Measurements from ENCODE around the gene IL15. TPM values are rescaled to one million over a fixed set of nuclear protein-coding genes. Genes with fewer than 3 reads are reported as not detected.
"Not testable (repeated sequence)": the region's sequence is repeated elsewhere in the genome, so short reads cannot be mapped to it uniquely, and the experiment has no call there.

Gene IL15
- total RNA-seq, 1 donor from 2014 or later: 6.3 TPM

DNA sequence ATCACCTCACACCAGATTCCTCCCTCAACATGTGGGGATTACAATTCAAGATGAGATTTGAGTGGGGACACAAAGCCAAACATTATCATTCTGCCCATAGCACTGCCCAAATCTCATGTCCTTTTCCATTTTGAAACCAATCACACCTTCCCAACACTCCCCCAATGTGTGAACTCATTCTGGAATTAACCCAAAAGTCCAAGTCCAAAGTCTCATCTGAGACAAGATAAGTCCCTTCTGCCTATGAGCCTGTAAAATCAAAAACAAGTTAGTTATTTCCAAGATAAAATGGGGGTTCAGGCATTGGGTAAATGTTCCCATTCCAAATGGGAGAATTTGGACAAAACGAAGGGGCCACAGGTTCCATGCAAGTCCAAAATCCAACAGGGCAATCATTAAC, 54.9 kb downstream of the IL15 start:
- H3K9me3 ChIP-seq (ENCODE audit: control insufficient read depth in 3 of 3, low read length in 3 of 3); H3K9ac ChIP-seq (ENCODE audit: low read depth in 1 of 3, low read length in 3 of 3); H3K27ac ChIP-seq (ENCODE audit: low read depth, low read length); H3K4me3 ChIP-seq (ENCODE audit: low read length in 3 of 3); H3K4me1 ChIP-seq (ENCODE audit: control insufficient read depth in 3 of 3, insufficient read depth in 3 of 3, low read length in 3 of 3); H3K36me3 ChIP-seq (ENCODE audit: control insufficient read depth in 3 of 3, insufficient read depth in 3 of 3, low read length in 3 of 3); H3K27me3 ChIP-seq (ENCODE audit: control insufficient read depth in 3 of 3, insufficient read depth in 3 of 3, low read length in 3 of 3): not testable (repeated sequence)

DNA sequence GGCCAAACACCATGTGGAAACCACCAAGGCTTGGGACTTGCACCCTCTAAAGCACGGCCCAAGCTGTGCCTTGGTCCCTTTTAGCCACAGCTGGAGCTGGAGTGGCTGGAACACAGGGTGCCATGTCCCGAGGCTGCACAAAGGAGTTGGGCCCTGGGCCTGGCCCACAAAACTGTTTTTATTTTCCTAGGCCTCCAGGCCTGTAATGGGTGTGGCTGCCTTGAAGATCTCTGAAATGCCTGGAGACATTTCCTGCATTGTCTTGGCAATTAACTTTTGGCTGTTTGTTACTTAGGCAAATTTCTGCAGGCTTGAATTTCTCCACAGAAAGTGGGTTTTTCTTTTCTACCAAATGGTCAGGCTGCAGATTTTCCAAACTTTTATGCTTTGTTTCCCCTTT, 55.7 kb downstream of the IL15 start:
- Histone ChIP-seq H3K4me3 (ENCODE audit: low read length in 3 of 3) (no peak overlapping the region), H3K4me1 (ENCODE audit: control insufficient read depth in 3 of 3, insufficient read depth in 3 of 3, low read length in 3 of 3) (no peaks in the 10 kb centered on the region)

DNA sequence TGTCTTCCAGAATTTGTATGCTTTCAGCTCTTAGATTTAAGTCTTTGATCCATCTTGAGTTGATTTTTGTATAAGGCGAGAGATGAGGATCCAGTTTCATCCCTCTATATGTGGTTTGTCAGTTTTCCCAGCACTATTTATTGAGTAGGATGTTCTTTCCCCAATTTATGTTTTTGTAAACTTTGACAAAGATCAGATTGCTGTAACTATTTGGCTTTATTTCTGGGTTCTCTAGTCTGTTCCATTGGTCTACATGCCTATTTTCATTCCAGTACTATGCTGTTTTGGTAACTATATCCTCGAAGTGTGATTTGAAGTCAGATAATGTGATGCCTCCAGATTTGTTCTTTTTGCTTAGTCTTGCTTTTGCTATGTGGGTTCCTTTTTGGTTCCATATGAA, 60.7 kb downstream of the IL15 start:
- Histone ChIP-seq H3K27me3 (ENCODE audit: control insufficient read depth in 3 of 3, insufficient read depth in 3 of 3, low read length in 3 of 3) (no peaks in the 10 kb centered on the region), H3K9ac (ENCODE audit: low read depth in 1 of 3, low read length in 3 of 3) (no peak overlapping the region), H3K4me1 (ENCODE audit: control insufficient read depth in 3 of 3, insufficient read depth in 3 of 3, low read length in 3 of 3) (peaks cover 0 to 1% (median 0%) of the 10 kb centered on the region in 3 donors), H3K9me3 (ENCODE audit: control insufficient read depth in 3 of 3, low read length in 3 of 3) (no peaks in the 10 kb centered on the region), H3K36me3 (ENCODE audit: control insufficient read depth in 3 of 3, insufficient read depth in 3 of 3, low read length in 3 of 3) (no peaks in the 10 kb centered on the region), H3K4me3 (ENCODE audit: low read length in 3 of 3) (no peak overlapping the region), H3K27ac (ENCODE audit: low read depth, low read length) (no peak overlapping the region)

More for the DNA sequence above, 55.7 kb downstream of the IL15 start:
- H3K9ac ChIP-seq (ENCODE audit: low read depth in 1 of 3, low read length in 3 of 3): no peak overlapping the region
- no peak overlapping the region for H3K27ac ChIP-seq (ENCODE audit: low read depth, low read length)
- no peaks in the 10 kb centered on the region for H3K27me3 ChIP-seq (ENCODE audit: control insufficient read depth in 3 of 3, insufficient read depth in 3 of 3, low read length in 3 of 3)
- H3K36me3 ChIP-seq (ENCODE audit: control insufficient read depth in 3 of 3, insufficient read depth in 3 of 3, low read length in 3 of 3): no peaks in the 10 kb centered on the region
- no peaks in the 10 kb centered on the region for H3K9me3 ChIP-seq (ENCODE audit: control insufficient read depth in 3 of 3, low read length in 3 of 3)

DNA sequence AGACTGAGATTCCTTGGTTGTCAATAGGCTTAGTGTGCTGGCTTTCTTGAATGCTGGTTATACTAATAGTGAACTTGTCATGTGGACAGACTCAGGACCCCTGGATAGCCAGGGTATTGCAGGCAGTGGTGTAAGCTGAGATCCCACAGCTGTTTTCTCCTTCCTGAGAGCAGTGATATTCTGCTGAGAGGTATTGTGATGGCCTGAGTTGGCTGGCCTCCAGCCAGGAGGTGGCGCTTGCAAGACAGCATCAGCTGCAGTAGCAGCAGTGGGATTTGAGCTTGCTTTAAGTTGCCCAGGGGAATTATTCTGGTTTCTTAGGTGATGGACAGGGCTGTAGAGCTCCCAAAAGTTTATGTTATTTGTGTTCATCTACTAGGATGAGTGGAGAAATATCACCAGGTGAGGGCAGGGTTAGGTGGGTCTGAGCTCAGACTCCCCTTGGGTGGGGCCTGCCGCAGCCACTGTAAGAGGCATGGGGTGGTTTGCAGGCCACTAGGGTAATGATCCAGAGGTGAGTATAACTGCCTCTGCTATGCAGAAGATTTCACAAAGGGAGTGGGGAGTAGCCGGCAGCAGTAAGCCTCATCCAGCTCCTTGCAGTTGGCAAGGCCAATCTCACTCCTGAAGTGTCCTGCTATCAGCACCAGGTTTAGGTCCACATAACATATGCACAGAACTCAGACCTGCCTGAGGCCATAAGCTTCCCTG, 66.2 kb downstream of the IL15 start:
- H3K4me1 ChIP-seq (ENCODE audit: control insufficient read depth in 3 of 3, insufficient read depth in 3 of 3, low read length in 3 of 3): peaks cover 0 to 5% (median 3%) of the 10 kb centered on the region in 3 donors
- H3K9ac ChIP-seq (ENCODE audit: low read depth in 1 of 3, low read length in 3 of 3): no peak overlapping the region
- no peaks in the 10 kb centered on the region for H3K27me3 ChIP-seq (ENCODE audit: control insufficient read depth in 3 of 3, insufficient read depth in 3 of 3, low read length in 3 of 3)
- no peak overlapping the region for H3K4me3 ChIP-seq (ENCODE audit: low read length in 3 of 3)
- no peaks in the 10 kb centered on the region for H3K36me3 ChIP-seq (ENCODE audit: control insufficient read depth in 3 of 3, insufficient read depth in 3 of 3, low read length in 3 of 3)
- no peak overlapping the region for H3K27ac ChIP-seq (ENCODE audit: low read depth, low read length)
- peaks cover 0 to 2% (median under 1%) of the 10 kb centered on the region in 3 donors for H3K9me3 ChIP-seq (ENCODE audit: control insufficient read depth in 3 of 3, low read length in 3 of 3)

DNA sequence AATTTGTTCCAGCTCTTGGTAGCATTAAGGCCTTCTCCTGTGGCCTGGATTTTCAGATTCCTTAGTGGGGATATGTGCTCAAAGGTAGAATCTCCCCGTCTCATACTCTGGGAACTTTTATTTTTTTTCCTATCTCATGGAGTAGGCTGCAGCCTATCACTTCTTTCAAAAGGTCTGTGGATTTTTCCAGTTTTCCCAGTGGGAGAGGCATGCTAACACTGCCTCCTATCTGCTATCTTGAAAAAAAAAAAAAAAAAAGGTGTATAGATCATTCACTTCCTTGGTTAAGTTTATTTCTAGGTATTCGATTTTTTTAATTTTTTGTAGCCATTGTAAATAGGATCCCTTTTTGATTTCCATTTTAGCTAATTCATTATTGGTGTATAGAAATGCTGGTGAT, 67.1 kb downstream of the IL15 start:
- Histone ChIP-seq H3K27me3 (ENCODE audit: control insufficient read depth in 3 of 3, insufficient read depth in 3 of 3, low read length in 3 of 3) (no peaks in the 10 kb centered on the region), H3K27ac (ENCODE audit: low read depth, low read length) (no peak overlapping the region), H3K9ac (ENCODE audit: low read depth in 1 of 3, low read length in 3 of 3) (no peak overlapping the region), H3K4me3 (ENCODE audit: low read length in 3 of 3) (no peak overlapping the region), H3K9me3 (ENCODE audit: control insufficient read depth in 3 of 3, low read length in 3 of 3) (peaks cover 0 to 5% (median 2%) of the 10 kb centered on the region in 3 donors), H3K4me1 (ENCODE audit: control insufficient read depth in 3 of 3, insufficient read depth in 3 of 3, low read length in 3 of 3) (peaks cover 0 to 5% (median 3%) of the 10 kb centered on the region in 3 donors), H3K36me3 (ENCODE audit: control insufficient read depth in 3 of 3, insufficient read depth in 3 of 3, low read length in 3 of 3) (no peaks in the 10 kb centered on the region)

- H3K9me3 ChIP-seq (ENCODE audit: control insufficient read depth in 3 of 3, low read length in 3 of 3): peaks cover 0 to 5% (median 2%) of the 10 kb centered on the region in 3 donors
- H3K36me3 ChIP-seq (ENCODE audit: control insufficient read depth in 3 of 3, insufficient read depth in 3 of 3, low read length in 3 of 3): no peaks in the 10 kb centered on the region
- peaks cover 0 to 5% (median 3%) of the 10 kb centered on the region in 3 donors for H3K4me1 ChIP-seq (ENCODE audit: control insufficient read depth in 3 of 3, insufficient read depth in 3 of 3, low read length in 3 of 3)
- no peak overlapping the region for H3K9ac ChIP-seq (ENCODE audit: low read depth in 1 of 3, low read length in 3 of 3)
- H3K27ac ChIP-seq (ENCODE audit: low read depth, low read length): no peak overlapping the region
- H3K27me3 ChIP-seq (ENCODE audit: control insufficient read depth in 3 of 3, insufficient read depth in 3 of 3, low read length in 3 of 3): no peaks in the 10 kb centered on the region
- H3K4me3 ChIP-seq (ENCODE audit: low read length in 3 of 3): no peak overlapping the region
These were observed 68.8 kb downstream of the IL15 start for GRCh38 chr4:141705048-141705746.

DNA sequence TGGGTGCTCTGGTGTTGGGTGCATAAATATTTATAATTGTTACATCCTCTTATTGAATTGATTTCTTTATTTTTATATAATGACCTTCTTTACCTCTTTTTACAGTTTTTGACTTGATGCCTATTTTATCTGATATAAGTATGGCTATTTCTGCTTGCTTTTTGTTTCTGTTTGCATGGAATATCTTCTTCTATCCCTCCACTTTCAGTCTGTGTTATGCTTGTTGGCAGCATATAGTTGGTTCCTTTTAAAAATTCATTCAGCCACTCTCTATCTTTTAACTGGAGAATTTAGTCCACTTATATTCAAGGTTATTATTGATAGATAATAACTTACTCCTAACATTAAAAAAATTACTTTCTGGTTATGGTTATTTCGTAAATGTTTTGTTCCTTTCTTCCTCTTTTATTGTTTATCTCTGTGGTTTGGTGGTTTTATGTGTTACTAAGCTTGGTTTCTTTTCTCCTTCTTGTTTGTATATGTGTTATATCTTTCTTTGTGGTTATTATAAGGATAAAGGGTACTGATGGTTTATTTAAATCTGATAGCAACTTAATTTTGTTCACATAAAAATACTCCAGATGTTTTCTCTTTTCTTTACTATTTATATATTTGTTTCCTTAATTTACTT, 69.5 kb downstream of the IL15 start:
- Histone ChIP-seq H3K27ac (ENCODE audit: low read depth, low read length) (no peak overlapping the region), H3K4me1 (ENCODE audit: control insufficient read depth in 3 of 3, insufficient read depth in 3 of 3, low read length in 3 of 3) (peaks cover 0 to 5% (median 3%) of the 10 kb centered on the region in 3 donors), H3K27me3 (ENCODE audit: control insufficient read depth in 3 of 3, insufficient read depth in 3 of 3, low read length in 3 of 3) (no peaks in the 10 kb centered on the region), H3K36me3 (ENCODE audit: control insufficient read depth in 3 of 3, insufficient read depth in 3 of 3, low read length in 3 of 3) (no peaks in the 10 kb centered on the region), H3K9me3 (ENCODE audit: control insufficient read depth in 3 of 3, low read length in 3 of 3) (peaks cover 0 to 5% (median 2%) of the 10 kb centered on the region in 3 donors), H3K9ac (ENCODE audit: low read depth in 1 of 3, low read length in 3 of 3) (no peak overlapping the region), H3K4me3 (ENCODE audit: low read length in 3 of 3) (no peak overlapping the region)

DNA sequence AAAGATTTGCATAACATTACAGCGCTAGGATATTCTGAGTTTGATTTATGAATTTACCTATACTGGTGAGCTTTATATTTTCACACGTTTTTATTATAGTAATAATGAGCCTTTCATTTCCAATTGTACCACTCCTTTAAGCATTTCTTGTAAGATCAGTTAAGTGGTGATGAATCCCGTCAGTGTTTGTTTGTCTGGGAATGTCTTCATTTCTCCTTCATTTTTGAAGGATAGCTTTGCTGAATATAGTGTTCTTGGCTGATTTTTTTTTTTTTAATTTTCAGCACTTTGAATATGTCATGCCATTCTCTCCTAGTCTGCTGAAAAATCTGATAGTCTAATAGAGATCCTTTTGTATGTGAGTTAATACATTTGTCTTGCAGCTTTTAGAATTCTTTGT, 70.1 kb downstream of the IL15 start:
- Histone ChIP-seq H3K4me1 (ENCODE audit: control insufficient read depth in 3 of 3, insufficient read depth in 3 of 3, low read length in 3 of 3) (peaks cover 0 to 5% (median 3%) of the 10 kb centered on the region in 3 donors), H3K9ac (ENCODE audit: low read depth in 1 of 3, low read length in 3 of 3) (no peak overlapping the region), H3K4me3 (ENCODE audit: low read length in 3 of 3) (no peak overlapping the region), H3K27ac (ENCODE audit: low read depth, low read length) (no peak overlapping the region), H3K36me3 (ENCODE audit: control insufficient read depth in 3 of 3, insufficient read depth in 3 of 3, low read length in 3 of 3) (no peaks in the 10 kb centered on the region), H3K9me3 (ENCODE audit: control insufficient read depth in 3 of 3, low read length in 3 of 3) (peaks cover 0 to 5% (median 2%) of the 10 kb centered on the region in 3 donors), H3K27me3 (ENCODE audit: control insufficient read depth in 3 of 3, insufficient read depth in 3 of 3, low read length in 3 of 3) (no peaks in the 10 kb centered on the region)

- peaks cover 0 to 3% (median 0%) of the 10 kb centered on the region in 3 donors for H3K4me1 ChIP-seq (ENCODE audit: control insufficient read depth in 3 of 3, insufficient read depth in 3 of 3, low read length in 3 of 3)
- H3K27me3 ChIP-seq (ENCODE audit: control insufficient read depth in 3 of 3, insufficient read depth in 3 of 3, low read length in 3 of 3): no peaks in the 10 kb centered on the region
- H3K9me3 ChIP-seq (ENCODE audit: control insufficient read depth in 3 of 3, low read length in 3 of 3): peaks cover 0 to 5% (median 2%) of the 10 kb centered on the region in 3 donors
- H3K4me3 ChIP-seq (ENCODE audit: low read length in 3 of 3): no peak overlapping the region
- no peak overlapping the region for H3K27ac ChIP-seq (ENCODE audit: low read depth, low read length)
- no peak overlapping the region for H3K9ac ChIP-seq (ENCODE audit: low read depth in 1 of 3, low read length in 3 of 3)
- no peaks in the 10 kb centered on the region for H3K36me3 ChIP-seq (ENCODE audit: control insufficient read depth in 3 of 3, insufficient read depth in 3 of 3, low read length in 3 of 3)
These were observed 74.8 kb downstream of the IL15 start for GRCh38 chr4:141711211-141711610.

- peaks cover 0 to 3% (median 0%) of the 10 kb centered on the region in 3 donors for H3K4me1 ChIP-seq (ENCODE audit: control insufficient read depth in 3 of 3, insufficient read depth in 3 of 3, low read length in 3 of 3)
- H3K27ac ChIP-seq (ENCODE audit: low read depth, low read length): no peak overlapping the region
- H3K4me3 ChIP-seq (ENCODE audit: low read length in 3 of 3): no peak overlapping the region
These were observed 76.8 kb downstream of the IL15 start for GRCh38 chr4:141713185-141713584.

More at GRCh38 chr4:141713185-141713584, 76.8 kb downstream of the IL15 start:
- H3K27me3 ChIP-seq (ENCODE audit: control insufficient read depth in 3 of 3, insufficient read depth in 3 of 3, low read length in 3 of 3): no peaks in the 10 kb centered on the region
- no peaks in the 10 kb centered on the region for H3K36me3 ChIP-seq (ENCODE audit: control insufficient read depth in 3 of 3, insufficient read depth in 3 of 3, low read length in 3 of 3)
- peaks cover 0 to 2% (median 0%) of the 10 kb centered on the region in 3 donors for H3K9me3 ChIP-seq (ENCODE audit: control insufficient read depth in 3 of 3, low read length in 3 of 3)
- H3K9ac ChIP-seq (ENCODE audit: low read depth in 1 of 3, low read length in 3 of 3): no peak overlapping the region

Data from skeletal muscle tissue (tissue), 4 donors.